ENCODE results near the gene NCKAP5. TPM values are rescaled to one million over a fixed set of nuclear protein-coding genes. Genes with fewer than 3 reads are reported as not detected.

The NCKAP5 gene
- total RNA-seq, 2 experiments from 2014 or later: not detected

- no peaks in the 10 kb centered on the region for H3K9me3 Mint-ChIP-seq
- no peak overlapping the region for H3K27ac Mint-ChIP-seq
- CTCF ChIA-PET: no interaction called here
- no peaks in the 10 kb centered on the region for H3K4me1 Mint-ChIP-seq (ENCODE audit: low read depth)
- H3K27me3 Mint-ChIP-seq: no peaks in the 10 kb centered on the region
- no peak for ATAC-seq
- no peak for DNase-seq
- TF ChIP-seq CTCF (IDR thresholded peaks at IDR 0.05): no peak
- POLR2A ChIA-PET: no interaction called here
- H3K4me3 Mint-ChIP-seq: no peak overlapping the region
- no peaks in the 10 kb centered on the region for H3K36me3 Mint-ChIP-seq (ENCODE audit: low read depth)
- intact Hi-C loops (cut with micrococcal nuclease): no loop called here
Observed at GRCh38 chr2:132798341-132798740, 769.9 kb downstream of the NCKAP5 start.

- Mint-ChIP-seq H3K27ac (no peak overlapping the region), H3K36me3 (ENCODE audit: low read depth) (no peaks in the 10 kb centered on the region), H3K27me3 (no peaks in the 10 kb centered on the region), H3K9me3 (no peaks in the 10 kb centered on the region), H3K4me1 (ENCODE audit: low read depth) (no peaks in the 10 kb centered on the region), H3K4me3 (no peak overlapping the region)
- TF ChIP-seq CTCF (IDR thresholded peaks at IDR 0.05): no peak
- intact Hi-C loops (cut with micrococcal nuclease): no loop called here
- ChIA-PET CTCF (no interaction called here), POLR2A (no interaction called here)
- ATAC-seq (no peak), DNase-seq (no peak)
Observed at GRCh38 chr2:132797556-132797955, 770.7 kb downstream of the NCKAP5 start.

- TF ChIP-seq CTCF (IDR thresholded peaks at IDR 0.05): no peak
- H3K9me3 Mint-ChIP-seq: no peaks in the 10 kb centered on the region
- POLR2A ChIA-PET: no interaction called here
- no peak for DNase-seq
- no peak overlapping the region for H3K27ac Mint-ChIP-seq
- H3K27me3 Mint-ChIP-seq: no peaks in the 10 kb centered on the region
- CTCF ChIA-PET: no interaction called here
- intact Hi-C loops (cut with micrococcal nuclease): no loop called here
- H3K36me3 Mint-ChIP-seq (ENCODE audit: low read depth): no peaks in the 10 kb centered on the region
- no peak for ATAC-seq
- H3K4me3 Mint-ChIP-seq: no peak overlapping the region
- H3K4me1 Mint-ChIP-seq (ENCODE audit: low read depth): no peaks in the 10 kb centered on the region
Observed at GRCh38 chr2:132797071-132797470, 771.2 kb downstream of the NCKAP5 start.

- ATAC-seq: no peak
- Mint-ChIP-seq H3K27ac (no peak overlapping the region), H3K4me1 (ENCODE audit: low read depth) (no peaks in the 10 kb centered on the region), H3K27me3 (no peaks in the 10 kb centered on the region), H3K9me3 (no peaks in the 10 kb centered on the region), H3K36me3 (ENCODE audit: low read depth) (no peaks in the 10 kb centered on the region), H3K4me3 (no peak overlapping the region)
- ChIA-PET POLR2A (no interaction called here), CTCF (no interaction called here)
- DNase-seq: no peak
- TF ChIP-seq CTCF (IDR thresholded peaks at IDR 0.05): no peak
- intact Hi-C loops (cut with micrococcal nuclease): no loop called here
Observed at GRCh38 chr2:132795220-132795619, 773.0 kb downstream of the NCKAP5 start.

GRCh38 chr2:132793532-132793931 lies 774.7 kb downstream of the NCKAP5 start:
- no peaks in the 10 kb centered on the region for H3K9me3 Mint-ChIP-seq
- no peak for TF ChIP-seq CTCF (IDR thresholded peaks at IDR 0.05)
- DNase-seq (no peak), ATAC-seq (no peak)
- intact Hi-C loops (cut with micrococcal nuclease): no loop called here
- no peaks in the 10 kb centered on the region for H3K27me3 Mint-ChIP-seq
- H3K4me3 Mint-ChIP-seq: no peak overlapping the region
- H3K36me3 Mint-ChIP-seq (ENCODE audit: low read depth): no peaks in the 10 kb centered on the region
- H3K4me1 Mint-ChIP-seq (ENCODE audit: low read depth): no peaks in the 10 kb centered on the region
- POLR2A ChIA-PET: no interaction called here
- CTCF ChIA-PET: interaction anchor here (0.7 to 1.1 kb wide), 2 partner anchors 11 to 703 kb away, joined by 3 read pairs; no protein-coding TSS in a partner anchor
- no peak overlapping the region for H3K27ac Mint-ChIP-seq
